Measurements from ENCODE around the gene LRRIQ1.

The LRRIQ1 gene

GRCh38 chr12:85280165-85280983 is 244.2 kb downstream of the LRRIQ1 start, which contains the start of gene ALX1 (continued):
- TF ChIP-seq ZNF645 (tag by site-specific recombination; IDR thresholded peaks at IDR 0.05): no peak
- TF ChIP-seq, protein P1, sequence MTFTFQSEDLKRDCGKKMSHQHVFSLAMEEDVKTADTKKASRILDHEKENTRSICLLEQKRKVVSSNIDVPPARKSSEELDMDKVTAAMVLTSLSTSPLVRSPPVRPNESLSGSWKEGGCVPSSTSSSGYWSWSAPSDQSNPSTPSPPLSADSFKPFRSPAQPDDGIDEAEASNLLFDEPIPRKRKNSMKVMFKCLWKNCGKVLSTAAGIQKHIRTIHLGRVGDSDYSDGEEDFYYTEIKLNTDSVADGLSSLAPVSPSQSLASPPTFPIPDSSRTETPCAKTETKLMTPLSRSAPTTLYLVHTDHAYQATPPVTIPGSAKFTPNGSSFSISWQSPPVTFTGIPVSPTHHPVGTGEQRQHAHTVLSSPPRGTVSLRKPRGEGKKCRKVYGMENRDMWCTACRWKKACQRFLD (tag by site-specific recombination; IDR thresholded peaks at IDR 0.05): no peak
- TF ChIP-seq ZBTB8A (tag by site-specific recombination; IDR thresholded peaks at IDR 0.05): peak; percentile 59
- peak; percentile 97; the same call in 1 of the 2 replicates for TF ChIP-seq ZNF561 (tag by site-specific recombination; IDR thresholded peaks at IDR 0.05; ENCODE audit: borderline replicate concordance)
- no peak for TF ChIP-seq ZNF426 (tag by site-specific recombination; IDR thresholded peaks at IDR 0.05)
- TF ChIP-seq, protein P2, sequence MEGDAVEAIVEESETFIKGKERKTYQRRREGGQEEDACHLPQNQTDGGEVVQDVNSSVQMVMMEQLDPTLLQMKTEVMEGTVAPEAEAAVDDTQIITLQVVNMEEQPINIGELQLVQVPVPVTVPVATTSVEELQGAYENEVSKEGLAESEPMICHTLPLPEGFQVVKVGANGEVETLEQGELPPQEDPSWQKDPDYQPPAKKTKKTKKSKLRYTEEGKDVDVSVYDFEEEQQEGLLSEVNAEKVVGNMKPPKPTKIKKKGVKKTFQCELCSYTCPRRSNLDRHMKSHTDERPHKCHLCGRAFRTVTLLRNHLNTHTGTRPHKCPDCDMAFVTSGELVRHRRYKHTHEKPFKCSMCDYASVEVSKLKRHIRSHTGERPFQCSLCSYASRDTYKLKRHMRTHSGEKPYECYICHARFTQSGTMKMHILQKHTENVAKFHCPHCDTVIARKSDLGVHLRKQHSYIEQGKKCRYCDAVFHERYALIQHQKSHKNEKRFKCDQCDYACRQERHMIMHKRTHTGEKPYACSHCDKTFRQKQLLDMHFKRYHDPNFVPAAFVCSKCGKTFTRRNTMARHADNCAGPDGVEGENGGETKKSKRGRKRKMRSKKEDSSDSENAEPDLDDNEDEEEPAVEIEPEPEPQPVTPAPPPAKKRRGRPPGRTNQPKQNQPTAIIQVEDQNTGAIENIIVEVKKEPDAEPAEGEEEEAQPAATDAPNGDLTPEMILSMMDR (tag by site-specific recombination; IDR thresholded peaks at IDR 0.05): peak; percentile 91
- TF ChIP-seq ZSCAN16 (tag by site-specific recombination; IDR thresholded peaks at IDR 0.05): 0 out of 2 replicates have a peak, but pooled peaks have one; percentile 49
- TF ChIP-seq ZNF292 (tag by site-specific recombination; IDR thresholded peaks at IDR 0.05; ENCODE audit: borderline replicate concordance, low read depth): no peak
- TF ChIP-seq REST (tag by site-specific recombination; IDR thresholded peaks at IDR 0.05): peak; percentile 33; the same call in 1 of the 2 replicates
- peak; percentile 99 for TF ChIP-seq ZNF600 (tag by site-specific recombination; IDR thresholded peaks at IDR 0.05)
- TF ChIP-seq KLF17 (tag by site-specific recombination; IDR thresholded peaks at IDR 0.05): peak; percentile 81
- TF ChIP-seq ZIC2 (tag by site-specific recombination; IDR thresholded peaks at IDR 0.05): peak; percentile 84
- TF ChIP-seq ZNF423 (tag by site-specific recombination; IDR thresholded peaks at IDR 0.05): no peak
- TF ChIP-seq, protein P3, sequence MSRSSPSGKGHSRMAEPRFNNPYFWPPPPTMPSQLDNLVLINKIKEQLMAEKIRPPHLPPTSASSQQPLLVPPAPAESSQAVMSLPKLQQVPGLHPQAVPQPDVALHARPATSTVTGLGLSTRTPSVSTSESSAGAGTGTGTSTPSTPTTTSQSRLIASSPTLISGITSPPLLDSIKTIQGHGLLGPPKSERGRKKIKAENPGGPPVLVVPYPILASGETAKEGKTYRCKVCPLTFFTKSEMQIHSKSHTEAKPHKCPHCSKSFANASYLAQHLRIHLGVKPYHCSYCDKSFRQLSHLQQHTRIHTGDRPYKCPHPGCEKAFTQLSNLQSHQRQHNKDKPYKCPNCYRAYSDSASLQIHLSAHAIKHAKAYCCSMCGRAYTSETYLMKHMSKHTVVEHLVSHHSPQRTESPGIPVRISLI (tag by site-specific recombination; IDR thresholded peaks at IDR 0.05): peak; percentile 90
- peak; percentile 87 for TF ChIP-seq ZNF2 (tag by site-specific recombination; IDR thresholded peaks at IDR 0.05)
- TF ChIP-seq KLF7 (tag by site-specific recombination; IDR thresholded peaks at IDR 0.05; ENCODE audit: borderline replicate concordance): 0 out of 2 replicates have a peak, but pooled peaks have one; percentile 11
- TF ChIP-seq SP7 (tag by site-specific recombination; IDR thresholded peaks at IDR 0.05): peak; percentile 76; the same call in 1 of the 2 replicates
- peak; percentile 65 for TF ChIP-seq SP2 (tag by site-specific recombination; IDR thresholded peaks at IDR 0.05)
- no peak for TF ChIP-seq KLF10 (tag by site-specific recombination; IDR thresholded peaks at IDR 0.05)
